Trophoblast cell (in vitro differentiated cells and primary cell): ENCODE results near the gene MIOS.

ENCODE experiments used
- DNase-seq, 2 donors: peaks; one replicate each; pipeline ENCODE4 v3.0.0-alpha.2; 2016
- H2AFZ ChIP-seq: 2 replicates; pipeline ENCODE4 v1.6.1; 2013; ENCODE audit warnings: low read length, moderate library complexity, mild to moderate bottlenecking; ENCODE audit not compliant: insufficient read depth, poor library complexity
- H2AK5ac ChIP-seq: 2 replicates; pipeline ENCODE4 v1.6.1; 2013; ENCODE audit warnings: mild to moderate bottlenecking, low read length
- H2BK120ac ChIP-seq: 2 replicates; pipeline ENCODE4 v1.6.1; 2013; ENCODE audit warnings: low read length, mild to moderate bottlenecking, moderate library complexity; ENCODE audit not compliant: insufficient read depth, poor library complexity
- H2BK12ac ChIP-seq: 2 replicates; pipeline ENCODE4 v1.6.1; 2013; ENCODE audit warnings: mild to moderate bottlenecking, low read length, moderate library complexity
- H2BK5ac ChIP-seq: 2 replicates; pipeline ENCODE4 v1.6.1; 2013; ENCODE audit warnings: low read length, low read depth, moderate library complexity, mild to moderate bottlenecking; ENCODE audit not compliant: poor library complexity
- H3K14ac ChIP-seq: 2 replicates; pipeline ENCODE4 v1.6.1; 2013; ENCODE audit warnings: mild to moderate bottlenecking, low read length
- H3K18ac ChIP-seq: 2 replicates; pipeline ENCODE4 v1.6.1; 2013; ENCODE audit warnings: mild to moderate bottlenecking, low read length
- H3K23ac ChIP-seq: 2 replicates; pipeline ENCODE4 v1.6.1; 2013; ENCODE audit warnings: low read length
- H3K27ac ChIP-seq: 2 replicates; pipeline ENCODE4 v1.5.1; 2013; ENCODE audit warnings: low read depth, mild to moderate bottlenecking, inconsistent platforms, low read length, moderate library complexity
- H3K27me3 ChIP-seq: 2 replicates; pipeline ENCODE4 v1.6.1; 2013; ENCODE audit warnings: inconsistent platforms, mild to moderate bottlenecking, low read length, moderate library complexity; ENCODE audit not compliant: insufficient read depth
- H3K36me3 ChIP-seq, 2 experiments: 1 replicate in 1 of 2; 2 replicates in 1 of 2; pipeline ENCODE4 v1.6.1; 2013; ENCODE audit warnings: low read length in 2 of 2, mild to moderate bottlenecking in 2 of 2, moderate library complexity in 1 of 2; ENCODE audit not compliant: insufficient read depth in 2 of 2, control insufficient read depth in 1 of 2
- H3K4ac ChIP-seq: 2 replicates; pipeline ENCODE4 v1.6.1; 2013; ENCODE audit warnings: low read depth, mild to moderate bottlenecking, low read length, moderate library complexity
- H3K4me1 ChIP-seq, 2 experiments: 1 replicate in 1 of 2; 2 replicates in 1 of 2; pipeline ENCODE4 v1.6.1; 2013; ENCODE audit warnings: low read length in 2 of 2, mild to moderate bottlenecking in 2 of 2, moderate library complexity in 1 of 2; ENCODE audit not compliant: insufficient read depth in 2 of 2, control insufficient read depth in 1 of 2
- H3K4me2 ChIP-seq: 2 replicates; pipeline ENCODE4 v1.6.1; 2013; ENCODE audit warnings: inconsistent platforms, mild to moderate bottlenecking, low read length, moderate library complexity
- H3K4me3 ChIP-seq: 2 replicates; pipeline ENCODE4 v1.5.1; 2013; ENCODE audit warnings: mild to moderate bottlenecking, low read depth, low read length, inconsistent platforms
- H3K79me1 ChIP-seq: one replicate; pipeline ENCODE4 v1.6.1; 2013; ENCODE audit warnings: low read length
- H3K79me2 ChIP-seq: 2 replicates; pipeline ENCODE4 v1.6.1; 2013; ENCODE audit warnings: low read length, mild to moderate bottlenecking; ENCODE audit not compliant: control insufficient read depth, insufficient read depth, poor library complexity
- H3K9ac ChIP-seq: 2 replicates; pipeline ENCODE4 v1.6.1; 2013; ENCODE audit warnings: mild to moderate bottlenecking, low read length
- H3K9me3 ChIP-seq: 2 replicates; pipeline ENCODE4 v1.6.1; 2013; ENCODE audit warnings: low read depth, mild to moderate bottlenecking, control low read depth, inconsistent platforms, low read length; ENCODE audit not compliant: insufficient read depth
- H4K12ac ChIP-seq: 2 replicates; pipeline ENCODE4 v1.6.1; 2013; ENCODE audit warnings: low read depth, mild to moderate bottlenecking, low read length, moderate library complexity
- H4K8ac ChIP-seq: 2 replicates; pipeline ENCODE4 v1.6.1; 2013; ENCODE audit warnings: low read depth, mild to moderate bottlenecking, low read length, moderate library complexity
- H4K91ac ChIP-seq: one replicate; pipeline ENCODE4 v1.6.1; 2013; ENCODE audit warnings: low read depth, mild to moderate bottlenecking, low read length, moderate library complexity
- WGBS: extraction: QIAGEN DNeasy Blood & Tissue Kit; methylation state at CpG from one replicate; pipeline ENCODE4 v1.1.7; 2013; ENCODE audit warnings: missing lambda C conversion rate; ENCODE audit not compliant: insufficient read length, insufficient coverage; ENCODE audit errors: extremely low coverage; 5-methylcytosine and 5-hydroxymethylcytosine counted together

Gene MIOS

GRCh38 chr7:7567898-7568531, 1.3 kb downstream of the MIOS start:
- no peak overlapping the region for H4K91ac ChIP-seq
- no CpG with 5 or more reads among the region's 2 CpGs for WGBS

GRCh38 chr7:7568553-7568952, 1.9 kb downstream of the MIOS start:
- Histone ChIP-seq H3K4me1 (peaks cover 8 to 20% of the 10 kb centered on the region in 2 experiments), H2BK12ac (no peak overlapping the region), H2AFZ (no peak overlapping the region), H3K9me3 (no peaks in the 10 kb centered on the region), H3K27me3 (no peaks in the 10 kb centered on the region), H3K9ac (no peak overlapping the region), H3K27ac (no peak overlapping the region), H4K8ac (no peak overlapping the region), H4K91ac (no peak overlapping the region), H3K4me3 (no peak overlapping the region), H3K4ac (no peak overlapping the region), H3K14ac (no peak overlapping the region), H3K79me1 (peaks cover 24% of the 10 kb centered on the region), H3K23ac (no peak overlapping the region), H3K79me2 (peaks cover 10% of the 10 kb centered on the region), H2AK5ac (no peak overlapping the region), H2BK120ac (no peak overlapping the region), H2BK5ac (no peak overlapping the region), H3K18ac (no peak overlapping the region), H3K36me3 (no peaks in the 10 kb centered on the region), H3K4me2 (peak overlapping the region; percentile 33), H4K12ac (no peak overlapping the region)
- no peak for DNase-seq
- WGBS, result no CpG with 5 or more reads among the region's 4 CpGs

More at GRCh38 chr7:7567898-7568531, 1.3 kb downstream of the MIOS start:
- H3K23ac ChIP-seq, result no peak overlapping the region
- no peaks in the 10 kb centered on the region for H3K36me3 ChIP-seq
- H3K4me2 ChIP-seq, result peak overlapping the region; percentile 85
- H3K18ac ChIP-seq, result no peak overlapping the region
- H3K9me3 ChIP-seq, result no peaks in the 10 kb centered on the region
- no peak overlapping the region for H2AK5ac ChIP-seq
- H2BK120ac ChIP-seq, result no peak overlapping the region
- H4K12ac ChIP-seq, result no peak overlapping the region
- no peak overlapping the region for H3K14ac ChIP-seq
- H3K27me3 ChIP-seq, result no peaks in the 10 kb centered on the region
- H2AFZ ChIP-seq, result no peak overlapping the region
- no peak overlapping the region for H3K4me3 ChIP-seq
- H2BK12ac ChIP-seq, result no peak overlapping the region
- H3K9ac ChIP-seq, result no peak overlapping the region
- DNase-seq, result no peak
- no peak overlapping the region for H2BK5ac ChIP-seq
- H3K4me1 ChIP-seq, result peaks cover 8 to 20% of the 10 kb centered on the region in 2 experiments
- H3K27ac ChIP-seq, result no peak overlapping the region
- H3K79me2 ChIP-seq, result peaks cover 10% of the 10 kb centered on the region
- H4K8ac ChIP-seq, result no peak overlapping the region
- peaks cover 24% of the 10 kb centered on the region for H3K79me1 ChIP-seq
- no peak overlapping the region for H3K4ac ChIP-seq

GRCh38 chr7:7569081-7569527, 2.4 kb downstream of the MIOS start:
- WGBS, result no CpG with 5 or more reads among the region's 5 CpGs

GRCh38 chr7:7569615-7570014, 2.9 kb downstream of the MIOS start:
- Histone ChIP-seq H3K27ac (no peak overlapping the region), H3K79me2 (peaks cover 10% of the 10 kb centered on the region), H4K12ac (no peak overlapping the region), H3K36me3 (no peaks in the 10 kb centered on the region), H3K79me1 (peaks cover 20% of the 10 kb centered on the region), H3K4me1 (peaks cover 8 to 15% of the 10 kb centered on the region in 2 experiments), H3K4ac (no peak overlapping the region), H3K14ac (no peak overlapping the region), H3K23ac (no peak overlapping the region), H3K27me3 (no peaks in the 10 kb centered on the region), H3K9ac (no peak overlapping the region), H2BK120ac (no peak overlapping the region), H2AFZ (no peak overlapping the region), H2AK5ac (no peak overlapping the region), H3K9me3 (no peaks in the 10 kb centered on the region), H3K18ac (no peak overlapping the region), H3K4me3 (no peak overlapping the region), H4K91ac (no peak overlapping the region), H4K8ac (no peak overlapping the region), H2BK5ac (no peak overlapping the region), H3K4me2 (no peak overlapping the region), H2BK12ac (no peak overlapping the region)
- no CpG with 5 or more reads among the region's 3 CpGs for WGBS
- DNase-seq, result no peak

More at GRCh38 chr7:7569081-7569527, 2.4 kb downstream of the MIOS start:
- Histone ChIP-seq H3K4me1 (peaks cover 8 to 17% of the 10 kb centered on the region in 2 experiments), H2BK5ac (no peak overlapping the region), H3K27me3 (no peaks in the 10 kb centered on the region), H3K4me2 (no peak overlapping the region), H2AFZ (no peak overlapping the region), H4K12ac (no peak overlapping the region), H3K27ac (no peak overlapping the region), H3K23ac (no peak overlapping the region), H3K18ac (no peak overlapping the region), H2BK12ac (no peak overlapping the region), H3K4ac (peak overlapping the region; percentile 44), H4K8ac (no peak overlapping the region), H3K9ac (no peak overlapping the region), H2BK120ac (no peak overlapping the region), H3K79me2 (peaks cover 10% of the 10 kb centered on the region), H3K36me3 (no peaks in the 10 kb centered on the region), H4K91ac (no peak overlapping the region), H3K9me3 (no peaks in the 10 kb centered on the region), H3K4me3 (no peak overlapping the region), H2AK5ac (no peak overlapping the region), H3K14ac (no peak overlapping the region), H3K79me1 (peaks cover 21% of the 10 kb centered on the region)
- DNase-seq, result no peak
